ENCODE results near the gene SBF2.

- TF ChIP-seq CTCF (conservative IDR thresholded peaks at IDR 0.05 in 1 of 2, IDR thresholded peaks at IDR 0.05 in 1 of 2; ENCODE audit: extremely low read depth in 1 of 2, insufficient read depth in 1 of 2, low read depth in 1 of 2, low read length in 2 of 2) (peak in 1 of 2 donors; percentile 1), EZH2 (IDR thresholded peaks at IDR 0.05; ENCODE audit: borderline replicate concordance, low read length) (no peak)
Measured at GRCh38 chr11:9756461-9756860, 537.6 kb downstream of the SBF2 start.

Measured in mammary epithelial cell (primary cell).